Activated gamma-delta T cell treated with Interleukin-2 at 50 U/mL for 16 hours (primary cell): Measurements from ENCODE around the gene HEBP1.

Source experiments
- DNase-seq: peaks from one replicate; pipeline ENCODE4 v3.0.0-alpha.2; 2020

Gene HEBP1

GRCh38 chr12:12946686-12947355 lies 53.2 kb downstream of the HEBP1 start:
- no peak for DNase-seq

GRCh38 chr12:12945591-12945990 lies 54.5 kb downstream of the HEBP1 start:
- no peak for DNase-seq

DNA sequence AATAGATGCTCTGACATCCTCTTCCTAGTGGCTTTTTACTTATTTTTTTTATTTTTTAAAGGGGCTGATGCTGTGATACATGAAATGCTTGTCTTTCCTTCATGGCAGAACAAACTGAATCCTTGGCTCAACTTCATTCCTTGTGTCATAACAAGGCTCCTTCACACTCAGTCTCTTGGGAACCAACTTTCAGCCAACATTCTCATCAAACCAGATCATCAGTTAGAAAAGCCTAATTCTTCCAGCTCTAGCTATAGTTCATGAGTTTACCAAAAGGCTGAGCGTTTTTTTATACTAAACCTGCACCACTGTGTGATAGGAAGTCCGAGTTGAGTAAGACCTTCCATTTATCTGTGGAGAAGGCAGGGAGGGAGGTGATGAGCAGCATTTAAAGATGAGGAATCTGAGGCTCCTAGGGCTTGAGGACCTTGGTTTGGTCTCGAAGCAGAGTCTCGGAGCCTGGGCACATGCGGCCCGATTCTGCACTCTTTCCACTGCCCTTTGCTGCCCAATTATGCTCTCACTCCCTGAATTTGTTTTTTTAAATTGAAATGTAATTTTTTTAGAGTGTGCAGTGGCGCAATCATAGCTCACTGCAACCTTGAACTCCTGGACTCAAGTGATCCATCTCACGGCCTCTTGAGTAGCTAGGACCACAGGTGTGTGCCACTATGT lies 56.3 kb downstream of the HEBP1 start:
- no peak for DNase-seq

DNA sequence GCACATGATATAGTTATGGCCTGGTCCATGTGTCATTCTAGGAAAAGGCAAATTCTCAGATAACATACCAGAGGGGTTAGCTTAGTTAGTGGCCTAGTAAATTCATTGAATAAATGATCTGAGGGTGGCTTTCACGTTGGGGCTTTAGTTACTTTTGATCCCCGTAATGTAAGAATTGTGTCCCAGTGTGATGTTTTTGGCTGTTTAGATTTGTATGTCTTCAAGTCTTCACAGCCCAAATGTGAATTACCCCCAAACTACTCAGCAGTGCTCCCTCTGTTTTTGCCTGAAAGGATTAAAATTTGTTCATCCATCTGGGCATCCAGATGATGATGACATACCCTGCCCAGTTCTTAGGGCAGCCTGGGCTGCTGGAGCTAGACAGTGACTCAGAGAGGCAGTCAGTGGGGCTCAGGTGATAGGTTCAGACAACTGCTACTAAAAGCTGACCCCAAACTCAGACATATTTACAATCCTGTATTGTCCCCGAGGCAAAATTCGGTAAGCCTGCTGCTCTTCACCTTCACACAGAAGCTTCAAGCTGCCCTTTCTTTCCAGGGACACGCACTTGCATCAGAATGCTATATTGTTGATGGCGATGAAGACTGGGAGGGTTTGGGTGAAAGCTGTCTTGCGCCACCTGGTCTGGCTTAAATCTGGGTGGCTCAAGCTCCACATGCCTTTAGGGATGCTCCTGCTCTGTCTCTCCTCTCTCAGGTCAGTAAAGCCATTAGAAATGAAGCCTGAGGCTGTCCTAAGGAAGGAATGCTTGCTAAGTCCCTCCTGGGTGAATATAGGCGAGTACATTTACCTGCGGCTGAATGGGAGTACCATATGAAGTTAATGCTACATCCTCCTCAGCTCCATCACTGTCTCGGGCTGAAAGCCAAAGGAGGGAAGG lies 58.4 kb downstream of the HEBP1 start:
- DNase-seq: no peak

DNA sequence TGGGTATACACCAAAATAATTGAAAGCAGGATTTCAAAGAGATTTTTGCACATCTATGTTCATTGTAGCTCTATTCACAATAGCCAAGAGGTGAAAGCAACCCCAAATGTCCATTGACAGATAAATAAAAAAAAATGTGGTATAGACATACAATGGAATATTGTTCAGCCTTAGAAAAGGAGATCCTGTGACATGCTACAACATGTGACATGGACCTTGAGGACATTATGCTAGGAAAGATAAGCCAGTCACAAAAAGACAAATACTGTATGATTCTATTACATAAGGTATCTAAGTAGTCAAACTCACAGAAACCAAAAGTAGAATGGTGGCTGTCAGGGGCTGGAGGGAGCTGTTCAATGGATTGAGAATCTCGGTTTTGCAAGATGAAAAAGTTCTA lies 60.2 kb downstream of the HEBP1 start:
- DNase-seq: no peak

GRCh38 chr12:12938541-12938940 lies 61.5 kb downstream of the HEBP1 start:
- no peak for DNase-seq

DNA sequence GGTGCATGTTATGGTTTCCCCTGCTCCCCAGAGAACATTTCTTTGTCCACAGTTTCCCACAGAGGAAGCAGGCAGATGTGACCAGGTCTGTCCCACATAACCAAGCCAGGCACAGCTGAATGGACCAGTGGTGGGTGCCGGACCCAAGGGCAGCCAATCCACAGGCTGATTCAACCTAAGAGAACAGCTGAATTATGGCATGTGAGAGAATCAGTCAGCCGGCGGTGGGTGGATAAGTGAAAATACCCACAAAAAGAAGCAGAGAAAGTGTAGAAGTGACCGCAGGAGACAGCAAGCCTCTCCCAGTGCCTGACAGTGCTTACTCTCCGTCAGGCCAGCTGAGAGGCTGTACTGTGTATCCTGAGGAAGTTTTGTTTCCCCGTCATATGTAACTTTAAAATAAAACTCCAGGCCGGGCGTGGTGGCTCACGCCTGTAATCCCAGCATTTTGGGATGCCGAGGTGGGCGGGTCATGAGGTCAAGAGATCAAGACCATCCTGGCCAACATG lies 63.0 kb downstream of the HEBP1 start:
- no peak for DNase-seq

GRCh38 chr12:12934556-12934955 lies 65.5 kb downstream of the HEBP1 start:
- DNase-seq: no peak

- DNase-seq: no peak
Observed at GRCh38 chr12:12933742-12934141, 66.3 kb downstream of the HEBP1 start.

GRCh38 chr12:12930633-12931219 lies 69.3 kb downstream of the HEBP1 start:
- DNase-seq: no peak

GRCh38 chr12:12929696-12930095 lies 70.4 kb downstream of the HEBP1 start:
- no peak for DNase-seq

DNA sequence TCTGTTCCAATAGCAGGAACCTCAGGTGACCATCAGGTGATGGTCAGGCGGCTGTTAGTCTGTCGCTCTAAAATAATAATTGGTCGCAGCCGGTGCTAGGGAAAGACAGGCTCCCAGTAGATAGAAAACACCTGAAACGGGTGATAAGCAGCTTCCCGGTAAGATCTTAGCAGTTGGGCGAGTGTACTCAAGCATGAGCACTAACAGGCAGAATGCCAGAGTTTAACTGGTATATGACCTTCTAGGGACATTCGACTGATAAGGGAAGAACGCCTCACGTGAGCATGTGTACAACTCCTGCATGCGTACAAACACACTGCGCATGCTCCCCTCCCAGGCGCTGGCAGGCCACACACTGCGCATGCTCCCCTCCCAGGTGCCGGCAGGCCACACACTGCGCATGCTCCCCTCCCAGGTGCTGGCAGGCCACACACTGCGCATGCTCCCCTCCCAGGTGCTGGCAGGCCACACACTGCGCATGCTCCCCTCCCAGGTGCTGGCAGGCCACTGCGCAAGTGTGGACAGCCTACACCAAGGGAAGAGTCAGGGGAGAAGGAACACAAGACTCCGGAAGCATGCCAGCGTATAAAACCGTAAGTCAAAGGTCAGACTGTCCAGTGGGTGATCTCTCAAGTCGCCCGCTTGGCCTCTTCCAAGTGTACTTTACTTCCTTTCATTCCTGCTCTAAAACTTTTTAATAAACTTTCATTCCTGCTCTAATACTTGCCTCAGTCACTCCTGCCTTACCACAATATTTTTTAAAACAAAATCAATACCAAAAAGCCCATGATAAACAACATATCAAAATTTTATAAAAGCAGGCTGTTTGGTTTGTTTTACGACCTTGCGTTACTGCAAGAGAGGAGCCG lies 72.6 kb downstream of the HEBP1 start:
- DNase-seq: peak; percentile 24

- DNase-seq: no peak
Observed at GRCh38 chr12:12926571-12927071, 73.4 kb downstream of the HEBP1 start.

- no peak for DNase-seq
Observed at GRCh38 chr12:12925388-12925787, 74.7 kb downstream of the HEBP1 start.
